Muscle of arm (tissue), 12 donors: ENCODE data around the gene TIGAR. TPM values are rescaled to one million over a fixed set of nuclear protein-coding genes. Genes with fewer than 3 reads are reported as not detected.
A peak's percentile ranks its signal among the peaks of the same experiment; 100 is the strongest.

Source experiments
- DNase-seq: peaks from one replicate; pipeline ENCODE4 v3.0.0-alpha.2; 2013
- polyA plus RNA-seq, 12 donors: library from polyadenylated mRNA; unstranded; fragments of 120-200 nt; gene quantifications; one replicate each; pipeline ENCODE4 v1.2.1, GENCODE V29; 2013; ENCODE audit not compliant: insufficient read length in 12 of 12

The TIGAR gene
- polyA plus RNA-seq, 12 donors, result 5.1 to 13.4 (median 6.9) TPM; not detected in 1

DNA sequence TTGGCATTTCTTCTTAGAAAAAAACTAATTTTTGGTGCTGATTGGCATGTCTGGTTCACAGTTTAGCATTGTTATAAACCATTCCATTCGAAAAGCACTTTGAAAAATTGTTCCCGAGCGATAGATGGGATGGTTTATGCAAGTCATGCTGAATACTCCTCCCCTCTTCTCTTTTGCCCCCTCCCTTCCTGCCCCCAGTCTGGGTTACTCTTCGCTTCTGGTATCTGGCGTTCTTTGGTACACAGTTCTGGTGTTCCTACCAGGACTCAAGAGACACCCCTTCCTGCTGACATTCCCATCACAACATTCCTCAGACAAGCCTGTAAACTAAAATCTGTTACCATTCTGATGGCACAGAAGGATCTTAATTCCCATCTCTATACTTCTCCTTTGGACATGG, 20.1 kb upstream of the TIGAR start:
- DNase-seq, result no peak

DNA sequence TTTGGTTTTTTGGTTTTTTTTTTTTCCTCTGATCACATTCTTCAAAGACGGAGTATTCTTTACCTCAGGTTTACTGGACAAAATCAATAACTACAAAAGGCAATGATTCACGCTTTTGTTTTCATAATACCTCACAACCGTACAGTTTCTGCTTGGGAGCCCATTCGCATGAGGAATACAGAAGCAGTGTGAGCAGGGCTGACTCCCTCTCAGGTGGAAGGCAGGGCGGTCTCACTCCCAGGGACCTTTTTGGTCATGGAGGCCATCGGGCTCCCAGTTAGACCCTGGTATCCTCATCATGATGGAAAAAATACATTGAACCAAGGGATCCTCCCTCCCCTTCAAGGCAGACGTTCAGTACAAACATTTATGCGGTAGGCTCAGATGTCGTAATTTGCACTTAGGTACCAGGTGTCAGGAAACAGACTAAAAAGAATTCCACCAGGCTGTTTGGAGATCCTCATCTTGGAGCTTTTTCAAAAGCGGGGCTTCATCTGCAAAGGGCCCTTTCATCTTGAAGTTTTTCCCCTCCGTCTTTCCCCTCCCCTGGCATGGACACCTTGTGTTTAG, 19.0 kb upstream of the TIGAR start:
- no peak for DNase-seq

DNA sequence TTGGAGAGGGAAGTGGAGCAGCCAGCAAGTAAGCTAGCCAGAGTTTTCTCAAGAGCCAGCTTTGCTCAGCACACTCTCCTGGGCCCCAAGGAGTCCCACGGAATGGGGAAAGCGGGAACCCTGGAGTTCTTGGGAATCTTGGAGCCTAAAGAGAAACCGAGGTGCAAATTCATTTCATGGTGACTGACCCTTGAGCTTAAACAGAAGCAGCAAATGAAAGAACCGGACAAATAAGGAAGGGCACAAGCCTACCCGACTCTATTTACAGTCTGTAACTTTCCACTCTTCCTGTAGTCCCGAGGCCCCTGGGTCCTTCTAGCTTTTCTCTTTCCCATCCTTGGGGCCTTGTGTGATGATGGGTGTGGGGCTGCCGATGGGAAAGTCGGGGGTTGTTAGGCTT, 18.1 kb upstream of the TIGAR start:
- DNase-seq, result no peak

DNA sequence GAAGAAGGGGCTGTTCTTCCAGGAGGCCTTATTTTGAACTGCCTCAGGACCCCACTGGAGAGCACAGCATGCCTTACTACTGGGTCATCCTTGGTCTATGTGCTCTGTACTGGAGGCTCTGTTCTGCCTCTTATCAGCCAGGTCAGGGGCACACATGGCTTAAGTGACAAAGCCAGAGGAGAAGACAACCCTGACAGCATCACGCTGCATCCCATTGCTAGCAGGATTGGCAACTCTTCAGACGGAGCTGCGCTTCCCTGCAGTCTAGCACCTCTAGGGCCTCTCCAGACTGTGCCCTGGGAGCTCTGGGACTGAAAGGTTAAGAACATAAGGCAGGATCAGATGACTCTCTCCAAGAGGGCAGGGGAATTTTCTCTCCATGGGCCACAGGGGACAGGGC, 17.3 kb upstream of the TIGAR start:
- no peak for DNase-seq

DNA sequence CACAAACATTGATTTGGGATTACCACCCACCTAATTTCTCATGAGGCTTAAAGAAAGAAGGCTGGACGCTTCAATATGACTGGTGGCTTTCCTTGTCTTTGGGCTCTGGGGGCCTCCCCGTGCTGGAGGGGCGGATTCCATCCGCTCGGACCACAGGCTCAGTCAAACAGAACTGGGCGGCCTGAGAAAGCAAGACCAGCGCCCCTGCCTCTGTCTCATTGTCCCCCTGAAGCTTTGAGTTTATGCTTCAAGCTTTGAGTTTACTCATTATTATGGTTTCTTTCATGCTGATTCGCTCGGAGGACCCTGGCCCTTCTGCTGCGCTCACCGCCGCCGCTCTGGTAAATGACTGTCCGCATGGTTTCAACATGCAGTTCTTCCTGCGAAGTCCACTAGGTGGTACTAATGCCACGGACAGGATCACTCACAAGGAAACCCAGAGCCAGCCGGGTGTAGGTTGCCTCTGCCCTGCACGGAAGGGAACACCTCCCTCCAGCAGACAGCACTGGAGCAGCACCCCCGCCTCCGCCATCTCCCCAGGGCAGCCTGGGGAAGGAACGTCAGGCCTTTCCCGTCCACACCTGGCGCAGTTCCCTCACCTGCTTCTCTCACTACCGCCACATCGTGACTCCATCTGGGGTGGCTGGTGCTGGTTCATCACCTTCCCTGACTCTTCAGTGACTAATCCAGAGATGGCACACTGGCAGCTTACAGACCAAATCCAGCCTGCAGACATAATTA, 13.2 kb upstream of the TIGAR start:
- peak; percentile 65 for DNase-seq

DNA sequence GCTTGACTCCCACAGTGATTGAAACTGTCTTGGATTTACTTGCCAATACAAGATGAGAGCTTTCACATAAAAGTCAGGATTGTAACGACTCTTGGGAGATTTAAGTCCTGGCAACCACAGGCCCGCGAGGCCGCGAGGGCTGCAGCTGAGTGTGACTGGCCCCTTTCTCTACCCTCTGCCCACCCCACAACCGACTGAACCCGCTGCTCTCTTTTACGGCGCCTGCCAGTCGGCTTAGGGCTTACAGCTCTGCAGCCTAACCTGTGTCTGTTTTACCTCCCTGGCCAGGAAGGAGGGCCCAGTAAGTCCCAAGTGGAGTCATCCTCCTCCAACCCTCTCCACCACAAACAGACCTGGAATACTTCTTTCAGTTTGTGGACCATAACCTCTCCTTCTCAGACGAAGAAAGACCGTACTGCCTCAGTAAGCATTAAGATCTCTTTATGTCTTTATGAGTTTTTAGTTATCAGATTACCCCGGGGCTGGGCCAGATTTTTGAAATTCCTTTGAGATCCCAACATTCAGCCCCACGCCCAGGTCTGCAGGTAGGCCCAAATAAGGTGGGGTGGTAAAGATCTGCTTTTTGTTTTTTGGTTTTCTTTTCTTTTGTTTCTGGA, 12.6 kb upstream of the TIGAR start:
- no peak for DNase-seq

DNA sequence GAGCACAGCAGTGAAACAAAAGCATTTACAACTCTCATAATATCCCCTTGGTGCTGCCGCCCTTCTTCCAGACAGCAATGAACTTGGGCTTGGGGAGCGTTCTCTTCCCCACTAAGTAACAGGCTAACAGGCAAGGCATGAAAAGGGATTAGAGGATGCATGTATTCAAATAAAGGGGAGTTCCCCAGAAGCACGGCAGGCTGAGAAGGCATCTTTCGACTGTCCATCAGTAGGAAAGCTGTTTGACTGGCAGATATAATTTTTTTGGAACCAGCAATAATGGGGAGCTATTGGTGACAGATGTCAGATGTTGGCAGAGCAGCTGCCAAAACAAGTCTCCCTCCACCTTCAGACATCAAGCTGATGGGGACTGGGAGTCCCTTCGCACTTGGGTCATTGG, 9.2 kb upstream of the TIGAR start:
- DNase-seq, result no peak

DNA sequence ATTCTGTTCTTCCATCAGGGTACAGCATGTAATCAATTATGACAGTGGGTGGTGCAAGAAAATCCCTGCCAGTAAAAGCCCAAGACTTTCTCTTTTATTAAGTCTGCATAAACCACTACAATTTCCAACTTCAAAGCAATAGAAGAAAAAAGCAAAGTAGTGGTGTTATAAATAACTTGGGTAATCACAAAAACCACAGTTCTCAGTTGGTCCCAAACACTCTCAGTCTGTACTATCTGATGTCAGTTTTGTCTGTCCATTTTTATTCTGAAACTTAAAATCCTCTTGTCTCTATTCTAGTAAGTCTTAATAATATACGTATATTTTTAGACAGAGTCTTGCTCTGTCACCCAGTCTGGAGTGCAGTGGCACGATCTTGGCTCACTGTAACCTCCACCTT, 8.8 kb upstream of the TIGAR start:
- no peak for DNase-seq

DNA sequence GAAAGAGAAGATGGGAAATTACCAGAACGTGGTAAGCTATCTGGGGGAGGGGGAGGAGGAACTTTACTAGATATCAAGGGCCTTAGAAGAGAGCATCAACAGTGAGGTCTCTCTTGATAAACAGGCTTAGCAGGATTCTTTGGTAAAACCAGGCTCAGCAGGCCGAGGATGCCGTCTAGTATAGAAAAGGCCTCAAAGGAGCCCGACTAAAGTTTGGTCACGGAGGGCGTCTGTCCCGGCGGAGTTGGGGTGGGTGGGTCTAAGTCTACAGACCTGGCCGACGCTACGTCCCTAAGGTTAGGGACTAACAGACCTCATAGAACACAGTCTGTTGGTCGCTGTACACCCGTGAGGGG, 538 bp upstream of the TIGAR start:
- no peak for DNase-seq

DNA sequence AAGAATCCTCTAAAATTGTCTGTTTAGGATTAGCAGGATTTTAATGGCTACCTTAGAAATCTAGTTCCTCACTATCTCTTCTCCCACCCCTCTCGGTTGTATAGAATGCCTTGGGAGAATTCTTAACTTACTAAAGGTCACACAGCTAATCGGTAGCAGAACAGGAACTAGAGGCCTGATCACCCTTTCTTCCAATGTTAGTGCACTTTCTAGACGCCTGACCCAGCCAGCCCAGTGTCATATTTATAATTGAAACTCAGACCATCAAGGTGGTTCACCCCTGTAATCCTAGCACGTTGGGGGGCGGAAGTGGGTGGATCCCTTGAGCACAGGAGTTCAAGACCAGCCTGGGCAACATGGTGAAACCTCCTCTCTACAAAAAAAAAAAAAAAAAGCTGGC, 1.7 kb downstream of the TIGAR start:
- no peak for DNase-seq

DNA sequence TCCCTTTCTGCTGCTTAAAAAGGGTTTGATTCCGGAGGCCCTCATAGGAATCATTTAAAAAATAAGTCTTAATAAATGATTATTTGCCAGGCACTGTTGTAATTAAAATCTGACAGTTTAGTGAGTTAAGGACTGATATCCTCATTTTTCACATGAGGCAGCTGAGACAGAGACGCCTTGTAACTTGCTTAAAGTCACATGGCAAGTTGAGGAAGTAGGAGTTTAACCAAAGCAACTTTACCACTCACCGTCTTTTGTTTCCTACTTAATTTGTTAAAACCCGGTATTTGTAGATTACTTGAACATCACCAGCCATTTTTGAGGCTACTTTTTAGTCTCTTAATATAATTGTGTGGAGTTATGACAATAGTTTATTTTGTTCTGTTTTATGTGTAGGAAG, 2.4 kb downstream of the TIGAR start:
- DNase-seq, result no peak

DNA sequence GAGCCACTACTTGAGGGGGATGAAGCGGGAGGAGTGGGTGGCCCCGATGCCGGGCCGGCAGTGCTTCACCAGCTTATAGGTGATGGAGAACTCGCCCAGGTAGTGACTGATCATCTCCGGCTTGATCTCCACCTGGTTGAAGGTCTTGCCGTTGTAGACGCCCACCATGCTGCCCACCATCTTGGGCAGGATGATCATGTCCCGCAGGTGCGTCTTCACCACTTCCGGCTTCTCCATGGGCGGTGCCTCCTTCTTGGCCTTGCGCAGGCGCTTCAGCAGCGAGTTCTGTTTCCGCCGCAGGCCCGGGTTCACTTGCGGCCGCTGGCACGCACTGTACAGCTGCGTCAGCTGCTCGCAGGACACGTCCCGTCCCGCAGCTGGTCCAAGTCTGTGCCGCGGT, 3.4 kb downstream of the TIGAR start:
- no peak for DNase-seq

DNA sequence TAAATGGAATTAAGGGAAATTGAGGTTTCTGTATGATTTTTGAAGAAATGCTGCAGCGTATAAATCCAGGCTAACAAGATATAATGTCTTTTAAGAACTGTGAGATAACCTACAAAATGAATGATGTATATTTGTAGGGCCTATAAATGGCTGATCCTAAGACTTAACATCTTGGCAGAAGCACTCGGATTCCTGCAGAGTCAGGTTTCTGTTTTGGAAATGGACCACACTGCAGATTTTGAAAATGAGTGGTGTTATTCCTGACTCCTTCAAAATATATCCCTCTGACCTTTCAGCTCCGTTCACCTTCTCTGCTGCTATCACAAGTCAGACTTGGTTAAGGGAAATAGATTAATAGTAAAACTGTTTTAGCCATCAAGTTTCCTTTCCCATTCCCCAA, 5.0 kb downstream of the TIGAR start:
- no peak for DNase-seq

DNA sequence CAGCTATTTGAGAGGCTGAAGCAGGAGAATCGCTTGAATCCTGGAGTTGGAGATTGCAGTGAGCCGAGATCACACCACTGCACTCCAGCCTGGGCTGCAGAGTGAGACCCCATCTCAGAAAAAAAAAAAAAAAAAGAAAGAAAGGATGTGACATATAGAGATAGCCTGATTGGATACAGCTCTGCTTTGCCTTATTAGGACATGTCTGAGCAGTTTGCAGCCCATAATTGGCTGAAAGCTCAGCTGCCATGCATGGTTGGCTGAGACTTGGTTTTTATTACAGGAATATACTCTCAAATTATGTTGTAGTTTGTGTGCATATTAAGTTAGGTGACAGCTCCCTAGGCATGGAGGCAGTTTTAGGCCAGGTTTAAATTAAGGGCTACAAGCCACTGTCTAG, 6.3 kb downstream of the TIGAR start:
- no peak for DNase-seq

DNA sequence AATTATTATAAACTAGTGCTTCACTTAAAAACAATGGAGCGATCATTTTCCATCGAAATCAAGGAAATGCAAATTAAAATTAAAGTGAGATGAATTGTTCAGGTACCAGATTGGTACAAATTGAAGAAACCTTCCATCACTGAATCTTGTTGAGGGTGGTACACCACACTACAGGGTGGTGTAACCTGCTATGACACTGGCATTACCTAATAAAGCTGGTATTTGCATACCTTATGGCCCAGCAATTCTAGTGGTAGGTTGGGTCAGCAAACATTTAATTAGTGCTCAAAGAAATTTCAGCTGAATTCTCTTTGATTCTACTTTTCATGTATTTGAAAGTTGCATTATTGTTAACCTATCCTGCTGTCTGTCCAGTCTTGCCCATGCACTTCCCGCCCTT, 9.2 kb downstream of the TIGAR start:
- no peak for DNase-seq

DNA sequence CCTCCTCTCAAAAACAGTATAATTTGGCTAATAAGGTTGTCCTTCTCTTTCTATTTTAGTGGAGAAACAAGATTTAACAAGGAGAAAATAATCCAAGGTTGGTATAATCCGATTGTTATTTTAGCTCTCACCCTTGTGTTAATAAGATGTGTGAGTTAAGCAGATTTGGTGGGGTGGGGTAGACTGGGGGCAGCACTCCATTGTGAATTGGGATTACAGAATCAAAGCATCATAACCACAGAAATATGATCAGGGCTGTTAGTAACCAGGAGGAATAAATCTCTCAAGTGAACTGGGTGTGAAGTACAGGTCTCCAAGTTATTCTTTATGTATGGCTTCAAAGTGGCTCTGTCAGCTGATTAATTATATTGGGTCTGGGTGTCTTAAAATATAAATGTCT, 10.2 kb downstream of the TIGAR start:
- DNase-seq, result no peak

DNA sequence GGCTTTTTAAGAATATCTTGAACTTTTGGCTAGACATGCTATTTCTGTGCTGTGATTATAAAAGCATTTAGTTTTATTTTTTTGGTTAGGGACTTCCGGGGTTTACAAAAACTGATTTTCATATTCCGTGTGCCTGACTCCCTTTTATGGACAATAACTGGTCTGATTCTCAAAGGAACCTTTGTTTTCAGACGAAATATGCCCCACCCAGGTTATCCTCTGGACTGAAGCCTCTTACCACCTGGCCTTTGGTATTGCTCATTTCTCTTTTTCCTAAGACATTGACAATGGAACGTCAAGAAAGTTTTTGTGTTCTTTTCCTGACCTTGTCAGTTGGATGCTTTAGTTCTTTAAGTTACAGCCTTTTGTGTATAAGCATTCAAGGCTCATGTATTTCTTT, 10.8 kb downstream of the TIGAR start:
- no peak for DNase-seq

DNA sequence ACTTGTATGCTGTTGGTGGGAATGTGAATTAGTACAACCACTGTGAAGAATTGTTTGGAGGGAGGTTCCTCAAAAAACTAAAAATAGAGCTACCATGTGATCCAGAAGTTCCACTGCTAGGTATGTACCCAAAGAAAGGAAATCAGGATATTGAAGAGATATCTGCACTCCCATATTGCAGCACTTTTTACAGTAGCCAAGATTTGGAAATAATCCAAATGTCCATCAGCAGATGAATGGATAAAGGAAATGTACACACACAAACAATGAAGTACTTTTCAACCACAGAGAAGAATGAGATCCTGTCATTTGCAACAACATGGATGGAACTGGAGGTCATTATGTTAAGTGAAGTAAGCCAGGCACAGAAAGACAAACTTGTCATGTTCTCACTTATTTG, 25.9 kb downstream of the TIGAR start:
- no peak for DNase-seq

DNA sequence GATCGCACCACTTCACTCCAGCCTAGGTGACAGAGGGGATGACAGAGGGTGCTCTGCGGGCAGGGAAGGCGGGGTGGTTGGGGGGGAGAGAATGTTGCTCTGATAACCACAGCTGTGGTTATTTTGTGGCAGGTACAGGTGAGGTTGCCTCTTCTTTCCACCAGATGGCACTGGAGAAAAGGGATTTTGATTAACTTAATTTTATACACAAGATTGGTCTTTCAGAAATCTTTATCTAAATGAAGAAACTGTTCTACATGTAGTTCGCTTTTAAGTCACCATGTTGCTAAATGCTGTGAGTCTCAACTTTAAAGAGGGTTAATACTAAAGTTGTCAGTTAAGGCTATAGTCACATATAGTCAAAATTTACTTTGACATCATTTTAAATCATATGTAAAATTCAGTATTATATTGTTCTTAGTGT, 32.8 kb downstream of the TIGAR start:
- no peak for DNase-seq

DNA sequence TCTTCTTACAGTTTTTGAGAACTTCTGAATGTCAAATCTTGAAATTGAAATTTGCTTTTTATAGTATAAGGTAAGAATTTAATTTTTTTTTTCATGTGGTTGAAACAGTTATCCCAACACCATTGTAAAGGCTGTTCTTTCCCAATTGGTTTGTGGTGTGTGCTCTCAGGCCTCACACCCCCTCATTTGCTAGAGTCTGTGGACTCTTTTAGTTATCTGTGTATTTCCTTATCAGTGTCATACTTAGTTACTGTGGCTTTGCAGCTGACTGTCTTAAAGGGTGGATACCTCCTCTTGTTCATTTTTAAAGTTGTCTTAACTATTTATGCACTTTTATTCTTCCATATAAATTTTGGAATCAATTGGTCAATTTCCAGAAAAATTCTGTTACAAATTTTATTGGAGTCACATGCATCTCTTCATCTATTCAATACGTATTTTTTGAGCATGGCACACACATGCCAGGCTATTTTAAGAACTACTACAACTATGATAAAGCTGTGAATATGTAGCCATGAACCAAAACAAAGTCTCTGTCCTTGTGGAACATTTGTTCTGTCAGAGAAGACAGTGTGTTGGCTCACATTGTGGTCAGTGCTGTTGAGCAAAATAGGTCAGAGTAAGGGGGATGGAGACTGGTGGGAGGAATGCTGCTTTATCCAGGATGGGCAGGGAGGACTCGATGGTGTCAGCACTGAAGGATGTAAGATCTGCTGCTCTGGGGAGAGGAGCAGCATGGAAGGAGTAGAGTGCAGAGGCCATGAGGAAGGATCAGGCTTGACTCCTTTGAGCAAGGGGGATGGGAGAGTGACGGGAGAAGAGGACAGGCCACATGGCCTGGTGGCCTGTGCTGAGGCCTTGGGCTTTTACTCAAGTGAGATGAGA, 34.4 kb downstream of the TIGAR start:
- no peak for DNase-seq

DNA sequence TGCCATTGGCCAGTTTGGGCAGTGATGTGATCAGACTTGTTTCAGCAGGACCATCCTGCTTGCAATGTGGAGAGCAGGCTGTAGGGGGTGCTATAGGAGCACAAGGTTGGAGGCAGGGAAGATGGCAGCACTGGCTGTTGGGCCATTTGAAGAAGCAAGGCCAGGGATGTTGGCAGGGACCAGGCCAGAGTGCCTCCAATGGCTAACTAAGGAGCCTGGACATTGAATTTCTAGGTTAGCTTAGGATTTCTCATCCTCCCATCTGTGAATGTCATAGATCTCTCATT, 35.0 kb downstream of the TIGAR start:
- DNase-seq, result no peak

DNA sequence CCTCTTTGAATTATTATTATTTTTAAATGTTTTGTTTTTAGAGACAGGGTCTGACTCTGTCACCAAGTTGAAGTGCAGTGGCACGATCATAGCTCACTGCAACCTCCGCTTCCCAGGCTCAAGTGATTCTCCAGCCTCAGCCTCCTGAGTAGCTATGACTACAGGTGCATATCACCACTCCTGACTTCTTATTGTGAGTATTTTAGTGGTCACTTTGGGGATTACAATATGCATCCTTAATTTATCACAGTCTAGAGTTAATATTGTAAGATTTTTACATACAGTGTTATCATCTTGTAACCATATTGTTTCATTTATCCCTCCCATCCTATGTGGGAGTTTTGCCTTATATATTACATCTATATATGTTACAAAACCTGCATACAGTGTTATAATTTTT, 45.1 kb downstream of the TIGAR start:
- DNase-seq, result no peak

DNA sequence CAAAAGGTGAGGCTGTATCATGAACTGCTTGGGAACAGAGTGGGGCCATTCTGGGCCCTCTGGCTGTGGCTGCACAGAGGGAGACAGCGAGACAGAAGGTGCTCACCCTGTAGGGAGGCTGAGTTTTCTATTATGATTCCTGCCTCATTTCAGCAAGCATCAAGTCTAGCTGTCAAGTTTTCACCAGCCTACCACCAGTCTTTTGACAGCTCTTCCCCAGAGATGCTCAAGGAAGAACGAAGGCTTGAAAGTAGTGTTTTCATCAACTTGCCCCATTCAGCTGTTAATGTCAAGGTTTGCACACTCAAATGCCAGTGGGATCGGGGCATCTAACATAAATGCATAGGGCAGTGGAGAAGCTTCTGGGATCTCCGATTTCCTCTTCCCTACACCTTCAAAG, 48.5 kb downstream of the TIGAR start:
- DNase-seq, result no peak
